T-helper 1 cell (primary cell): ENCODE results near the gene TMC1.
"Not testable (repeated sequence)": the region's sequence is repeated elsewhere in the genome, so short reads cannot be mapped to it uniquely, and the experiment has no call there.

Experiments used
- DNase-seq, 5 donors: peaks; one replicate each; pipeline ENCODE4 v3.0.0-alpha.2; 2012 to 2020
- total RNA-seq, 4 donors: gene quantifications; one replicate each; lab custom pipeline; 2026; lab: John Stamatoyannopoulos, UW

TMC1 gene
- 0 to 0.12 (median 0.04) reads per million in 4 donors for total RNA-seq

GRCh38 chr9:72521416-72521815 is at the start of gene TMC1:
TMC1 (plus strand) TSS chr9:72521608; CDS start chr9:72648649, 127,041 bp downstream.
- DNase-seq = not testable (repeated sequence)

GRCh38 chr9:72473474-72474261 is 47.7 kb upstream of the TMC1 start:
- DNase-seq = peak in 1 of 5 donors; percentile 67

GRCh38 chr9:72474676-72475075 is 46.7 kb upstream of the TMC1 start:
- no peak for DNase-seq

- DNase-seq = no peak
Observed at GRCh38 chr9:72476100-72476499, 45.3 kb upstream of the TMC1 start.

GRCh38 chr9:72476617-72477437 is 44.6 kb upstream of the TMC1 start:
- DNase-seq = peak in 1 of 5 donors; percentile 53

- peak in 1 of 5 donors; percentile 35 for DNase-seq
Observed at GRCh38 chr9:72477930-72478518, 43.4 kb upstream of the TMC1 start.

- DNase-seq = no peak
Observed at GRCh38 chr9:72478966-72479365, 42.4 kb upstream of the TMC1 start.

GRCh38 chr9:72480261-72480660 is 41.1 kb upstream of the TMC1 start:
- DNase-seq = not testable (repeated sequence)

- no peak for DNase-seq
Observed at GRCh38 chr9:72480921-72481320, 40.5 kb upstream of the TMC1 start.

GRCh38 chr9:72485821-72486593 is 35.4 kb upstream of the TMC1 start:
- no peak for DNase-seq

- DNase-seq = no peak
Observed at GRCh38 chr9:72486594-72486955, 34.8 kb upstream of the TMC1 start.

- not testable (repeated sequence) for DNase-seq
Observed at GRCh38 chr9:72487665-72488064, 33.7 kb upstream of the TMC1 start.

- no peak for DNase-seq
Observed at GRCh38 chr9:72489986-72490385, 31.4 kb upstream of the TMC1 start.

- no peak for DNase-seq
Observed at GRCh38 chr9:72491242-72491641, 30.2 kb upstream of the TMC1 start.

- no peak for DNase-seq
Observed at GRCh38 chr9:72494051-72494450, 27.4 kb upstream of the TMC1 start.

- no peak for DNase-seq
Observed at GRCh38 chr9:72497447-72498046, 23.9 kb upstream of the TMC1 start.

- no peak for DNase-seq
Observed at GRCh38 chr9:72506615-72507014, 14.8 kb upstream of the TMC1 start.

GRCh38 chr9:72509053-72509452 is 12.4 kb upstream of the TMC1 start:
- peak in 1 of 5 donors; percentile 4 for DNase-seq

GRCh38 chr9:72509635-72510034 is 11.8 kb upstream of the TMC1 start:
- peak in 1 of 5 donors; percentile 67 for DNase-seq

GRCh38 chr9:72521011-72521410 is 397 bp upstream of the TMC1 start:
- not testable (repeated sequence) for DNase-seq

GRCh38 chr9:72524820-72525540 is 3.6 kb downstream of the TMC1 start:
- peak in 1 of 5 donors; percentile 56 for DNase-seq
